Liver (tissue), 9 donors: ENCODE results near the gene PLIN1. TPM values are rescaled to one million over a fixed set of nuclear protein-coding genes. Genes with fewer than 3 reads are reported as not detected.

ENCODE experiments used
- DNase-seq: peaks from one replicate; pipeline ENCODE4 v3.0.0-alpha.2; 2017; ENCODE audit warnings: low spot score
- H3K27ac ChIP-seq, 2 donors: one replicate each; pipeline ENCODE4 v1.7.0; 2013; ENCODE audit warnings: inconsistent platforms in 2 of 2, low read length in 2 of 2, control low read depth in 1 of 2, low read depth in 1 of 2, mild to moderate bottlenecking in 1 of 2
- H3K27me3 ChIP-seq, 4 donors: one replicate each; pipeline versions ENCODE4 v1.6.1 to v1.7.0; 2013; ENCODE audit warnings: low read length in 3 of 4, inconsistent platforms in 1 of 4, mild to moderate bottlenecking in 1 of 4, moderate library complexity in 1 of 4; ENCODE audit not compliant: control insufficient read depth in 4 of 4, insufficient read depth in 4 of 4
- H3K36me3 ChIP-seq, 4 donors: one replicate each; pipeline versions ENCODE4 v1.6.1 to v1.7.0; 2013; ENCODE audit warnings: low read length in 3 of 4, mild to moderate bottlenecking in 3 of 4, low read depth in 1 of 4, moderate library complexity in 1 of 4; ENCODE audit not compliant: control insufficient read depth in 4 of 4, insufficient read depth in 3 of 4
- H3K4me1 ChIP-seq, 4 donors: one replicate each; pipeline versions ENCODE4 v1.6.1 to v1.7.0; 2013; ENCODE audit warnings: low read length in 3 of 4, mild to moderate bottlenecking in 3 of 4, moderate library complexity in 1 of 4; ENCODE audit not compliant: control insufficient read depth in 4 of 4, insufficient read depth in 4 of 4
- H3K4me3 ChIP-seq, 3 donors: one replicate each; pipeline versions ENCODE4 v1.6.1 to v1.7.0; 2013; ENCODE audit warnings: low read length in 3 of 3, control low read depth in 1 of 3, low read depth in 1 of 3, mild to moderate bottlenecking in 1 of 3
- H3K9ac ChIP-seq, 2 donors: one replicate each; pipeline ENCODE4 v1.7.0; 2013; ENCODE audit warnings: low read length in 2 of 2, mild to moderate bottlenecking in 2 of 2, moderate library complexity in 2 of 2, control low read depth in 1 of 2, low read depth in 1 of 2
- H3K9me3 ChIP-seq, 4 donors: one replicate each; pipeline versions ENCODE4 v1.6.1 to v1.7.0; 2013; ENCODE audit warnings: low read length in 3 of 4; ENCODE audit not compliant: control insufficient read depth in 4 of 4
- CTCF ChIP-seq: fragments of 150-350 bp; IDR thresholded peaks from 2 replicates; pipeline ENCODE4 v1.5.1; 2017; ENCODE audit warnings: improper control_type of control experiment, low read depth, low read length; ENCODE audit not compliant: missing input control
- EGR1 ChIP-seq, 2 donors: IDR thresholded peaks; 2 replicates each; pipeline ENCODE4 v1.6.1; 2016 to 2018; ENCODE audit warnings: antibody characterized with exemption in 2 of 2, low read depth in 2 of 2
- FOXA1 ChIP-seq: IDR thresholded peaks from 2 replicates; pipeline ENCODE4 v1.6.1; 2016; ENCODE audit warnings: antibody characterized with exemption
- FOXA2 ChIP-seq: IDR thresholded peaks from 2 replicates; pipeline ENCODE4 v1.6.1; 2016; ENCODE audit warnings: antibody characterized with exemption
- GABPA ChIP-seq, 2 donors: IDR thresholded peaks in 1 of 2; conservative IDR thresholded peaks in 1 of 2; 2 replicates each; pipeline ENCODE4 v1.6.1; 2016; ENCODE audit warnings: antibody characterized with exemption in 2 of 2, mild to moderate bottlenecking in 1 of 2, moderate library complexity in 1 of 2
- HNF4G ChIP-seq: IDR thresholded peaks from 2 replicates; pipeline ENCODE4 v1.6.1; 2016; ENCODE audit warnings: antibody characterized with exemption
- JUND ChIP-seq, 2 donors: IDR thresholded peaks; 2 replicates each; pipeline ENCODE4 v1.6.1; 2016; ENCODE audit warnings: antibody characterized with exemption in 2 of 2
- NR2F2 ChIP-seq: IDR thresholded peaks from 2 replicates; pipeline ENCODE4 v1.6.1; 2016; ENCODE audit warnings: antibody characterized with exemption
- RAD21 ChIP-seq, 2 donors: IDR thresholded peaks; 2 replicates each; pipeline ENCODE4 v1.6.1; 2016; ENCODE audit warnings: antibody characterized with exemption in 2 of 2, mild to moderate bottlenecking in 2 of 2
- RXRA ChIP-seq, 2 donors: IDR thresholded peaks; 2 replicates each; pipeline ENCODE4 v1.6.1; 2017 to 2018; ENCODE audit warnings: antibody characterized with exemption in 2 of 2, mild to moderate bottlenecking in 1 of 2
- SP1 ChIP-seq: IDR thresholded peaks from 2 replicates; pipeline ENCODE4 v1.6.1; 2018; ENCODE audit warnings: antibody characterized with exemption, mild to moderate bottlenecking
- TAF1 ChIP-seq: conservative IDR thresholded peaks from 2 replicates; pipeline ENCODE4 v1.6.1; 2016; ENCODE audit warnings: antibody characterized with exemption, mild to moderate bottlenecking
- YY1 ChIP-seq: IDR thresholded peaks from 2 replicates; pipeline ENCODE4 v1.6.1; 2016; ENCODE audit warnings: antibody characterized with exemption, mild to moderate bottlenecking
- WGBS: extraction: QIAGEN DNeasy Blood & Tissue Kit; methylation state at CpG from one replicate; pipeline ENCODE4 v1.1.7; 2013; 5-methylcytosine and 5-hydroxymethylcytosine counted together
- polyA plus RNA-seq, 2 donors: library from polyadenylated mRNA; stranded (reverse) in 1 of 2; unstranded in 1 of 2; fragments of 200-250 nt in 1 of 2; fragments of >200 nt in 1 of 2; fragmentation: Nextera tagmentation in 1 of 2; extraction: Ambion mirVana in 1 of 2; gene quantifications; one replicate each; pipeline versions ENCODE4 v1.2.1 to v1.2.3, GENCODE V29; 2013 to 2015
- total RNA-seq, 2 donors: library from RNA; depleted of rRNA; stranded (reverse); fragments of >200 nt; gene quantifications; one replicate each; pipeline ENCODE4 v1.2.3, GENCODE V29; 2014
- TF ChIP-seq, protein P1 (sequence below): IDR thresholded peaks from 2 replicates; pipeline ENCODE4 v1.6.1; 2016; ENCODE audit warnings: antibody characterized with exemption
- TF ChIP-seq, protein P2 (sequence below): IDR thresholded peaks from 2 replicates; pipeline ENCODE4 v1.6.1; 2016; ENCODE audit warnings: antibody characterized with exemption
- TF ChIP-seq, protein P3 (sequence below): IDR thresholded peaks from 2 replicates; pipeline ENCODE4 v1.6.1; 2016; ENCODE audit warnings: antibody characterized with exemption, mild to moderate bottlenecking
- donor health status: healthy.
- donor health status: healthy.
- donor health status: healthy.
- donor health status: healthy.
- donor health status: healthy.

Gene PLIN1
- total and polyA plus RNA-seq, 4 donors = 10.2 to 46.0 (median 13.3) TPM

DNA sequence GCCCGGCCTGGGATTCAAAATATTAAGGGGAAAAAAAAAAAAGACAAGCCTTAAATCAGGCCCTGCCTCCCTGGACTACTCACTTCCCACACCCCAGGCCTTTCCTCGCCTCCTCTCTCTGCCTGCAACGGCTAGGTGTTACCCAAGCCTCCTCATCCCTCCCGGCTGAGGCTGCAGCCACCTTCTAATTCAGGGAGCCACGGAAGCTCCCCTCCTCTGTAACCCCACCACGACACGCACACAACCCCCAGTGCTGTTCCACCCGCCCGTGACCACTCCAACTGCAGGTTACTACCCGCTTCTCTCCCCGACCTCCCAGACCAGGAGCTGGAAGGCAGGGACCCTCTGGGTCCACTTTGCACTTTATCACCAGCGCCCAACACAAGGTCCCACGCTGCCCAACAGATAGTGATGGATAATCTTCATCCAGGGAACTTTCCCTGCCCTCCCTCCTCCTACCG lies 24.8 kb downstream of the PLIN1 start:
- Histone ChIP-seq H3K27ac (no peak overlapping the region), H3K36me3 (no peaks in the 10 kb centered on the region), H3K4me3 (peak overlapping the region in 2 of 3 donors; percentile 46 to 48), H3K9me3 (no peaks in the 10 kb centered on the region), H3K27me3 (no peaks in the 10 kb centered on the region), H3K4me1 (peaks cover 0 to 10% (median 7%) of the 10 kb centered on the region in 4 donors), H3K9ac (no peak overlapping the region)
- WGBS = 70% methylated on average over 14 of the region's 14 CpGs
- TF ChIP-seq, protein P1, sequence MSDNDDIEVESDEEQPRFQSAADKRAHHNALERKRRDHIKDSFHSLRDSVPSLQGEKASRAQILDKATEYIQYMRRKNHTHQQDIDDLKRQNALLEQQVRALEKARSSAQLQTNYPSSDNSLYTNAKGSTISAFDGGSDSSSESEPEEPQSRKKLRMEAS = no peak
- TF ChIP-seq, protein P2, sequence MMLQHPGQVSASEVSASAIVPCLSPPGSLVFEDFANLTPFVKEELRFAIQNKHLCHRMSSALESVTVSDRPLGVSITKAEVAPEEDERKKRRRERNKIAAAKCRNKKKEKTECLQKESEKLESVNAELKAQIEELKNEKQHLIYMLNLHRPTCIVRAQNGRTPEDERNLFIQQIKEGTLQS = no peak
- TF ChIP-seq TAF1 (no peak), HNF4G (no peak), YY1 (no peak), EGR1 (IDR thresholded peaks at IDR 0.05; ENCODE audit: low read depth in 2 of 2) (no peak)
- DNase-seq = no peak

GRCh38 chr15:89653578-89653977 lies 25.6 kb downstream of the PLIN1 start:
- no peak for TF ChIP-seq TAF1
- TF ChIP-seq, protein P2 = no peak
- no peak for TF ChIP-seq HNF4G
- TF ChIP-seq RXRA (IDR thresholded peaks at IDR 0.05) = no peak
- no peak for TF ChIP-seq RAD21 (IDR thresholded peaks at IDR 0.05)
- no peak for TF ChIP-seq JUND (IDR thresholded peaks at IDR 0.05)
- TF ChIP-seq CTCF = no peak
- no peak for TF ChIP-seq NR2F2
- Histone ChIP-seq H3K27me3 (no peaks in the 10 kb centered on the region), H3K27ac (no peak overlapping the region), H3K36me3 (no peaks in the 10 kb centered on the region), H3K4me1 (peaks cover 0 to 10% (median 7%) of the 10 kb centered on the region in 4 donors), H3K9ac (no peak overlapping the region), H3K4me3 (no peak overlapping the region), H3K9me3 (no peaks in the 10 kb centered on the region)
- WGBS = 96% methylated on average over 2 of the region's 2 CpGs
- DNase-seq = no peak

DNA sequence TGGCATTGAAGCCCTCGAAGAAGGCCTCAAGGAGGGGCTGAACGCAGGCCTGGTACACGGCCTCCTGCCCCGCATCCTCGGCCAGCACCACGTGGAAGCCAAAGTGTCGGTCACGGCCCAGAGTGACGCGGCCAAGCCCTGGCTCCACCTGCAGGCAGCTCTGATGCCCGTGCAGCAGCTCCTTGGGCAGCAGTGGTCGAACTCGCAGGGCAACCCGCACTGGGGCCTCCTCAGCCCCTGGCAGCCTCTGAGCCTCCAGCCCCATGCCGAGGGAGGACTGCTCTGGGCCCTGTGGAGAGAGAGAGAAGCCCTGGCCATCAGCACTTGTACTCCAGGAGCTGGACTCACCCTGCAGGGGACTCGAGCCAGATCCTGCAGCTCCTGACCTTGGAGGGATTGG lies 26.5 kb downstream of the PLIN1 start:
- Histone ChIP-seq H3K27ac (no peak overlapping the region), H3K27me3 (no peaks in the 10 kb centered on the region), H3K9ac (no peak overlapping the region), H3K9me3 (no peaks in the 10 kb centered on the region), H3K4me1 (peaks cover 0 to 10% (median 7%) of the 10 kb centered on the region in 4 donors), H3K4me3 (no peak overlapping the region), H3K36me3 (no peaks in the 10 kb centered on the region)
- 90% methylated on average over 16 of the region's 16 CpGs for whole genome bisulfite sequencing
- no peak for DNase-seq
- TF ChIP-seq RAD21 (IDR thresholded peaks at IDR 0.05) = no peak
- TF ChIP-seq FOXA2 = no peak
- TF ChIP-seq NR2F2 = no peak
- TF ChIP-seq, protein P1 = no peak
- no peak for TF ChIP-seq SP1
- no peak for TF ChIP-seq EGR1 (IDR thresholded peaks at IDR 0.05; ENCODE audit: low read depth in 2 of 2)
- no peak for TF ChIP-seq CTCF
- no peak for TF ChIP-seq GABPA (IDR thresholded peaks at IDR 0.05 in 1 of 2, conservative IDR thresholded peaks at IDR 0.05 in 1 of 2)
- TF ChIP-seq TAF1 = no peak
- TF ChIP-seq FOXA1 = no peak
- TF ChIP-seq, protein P3, sequence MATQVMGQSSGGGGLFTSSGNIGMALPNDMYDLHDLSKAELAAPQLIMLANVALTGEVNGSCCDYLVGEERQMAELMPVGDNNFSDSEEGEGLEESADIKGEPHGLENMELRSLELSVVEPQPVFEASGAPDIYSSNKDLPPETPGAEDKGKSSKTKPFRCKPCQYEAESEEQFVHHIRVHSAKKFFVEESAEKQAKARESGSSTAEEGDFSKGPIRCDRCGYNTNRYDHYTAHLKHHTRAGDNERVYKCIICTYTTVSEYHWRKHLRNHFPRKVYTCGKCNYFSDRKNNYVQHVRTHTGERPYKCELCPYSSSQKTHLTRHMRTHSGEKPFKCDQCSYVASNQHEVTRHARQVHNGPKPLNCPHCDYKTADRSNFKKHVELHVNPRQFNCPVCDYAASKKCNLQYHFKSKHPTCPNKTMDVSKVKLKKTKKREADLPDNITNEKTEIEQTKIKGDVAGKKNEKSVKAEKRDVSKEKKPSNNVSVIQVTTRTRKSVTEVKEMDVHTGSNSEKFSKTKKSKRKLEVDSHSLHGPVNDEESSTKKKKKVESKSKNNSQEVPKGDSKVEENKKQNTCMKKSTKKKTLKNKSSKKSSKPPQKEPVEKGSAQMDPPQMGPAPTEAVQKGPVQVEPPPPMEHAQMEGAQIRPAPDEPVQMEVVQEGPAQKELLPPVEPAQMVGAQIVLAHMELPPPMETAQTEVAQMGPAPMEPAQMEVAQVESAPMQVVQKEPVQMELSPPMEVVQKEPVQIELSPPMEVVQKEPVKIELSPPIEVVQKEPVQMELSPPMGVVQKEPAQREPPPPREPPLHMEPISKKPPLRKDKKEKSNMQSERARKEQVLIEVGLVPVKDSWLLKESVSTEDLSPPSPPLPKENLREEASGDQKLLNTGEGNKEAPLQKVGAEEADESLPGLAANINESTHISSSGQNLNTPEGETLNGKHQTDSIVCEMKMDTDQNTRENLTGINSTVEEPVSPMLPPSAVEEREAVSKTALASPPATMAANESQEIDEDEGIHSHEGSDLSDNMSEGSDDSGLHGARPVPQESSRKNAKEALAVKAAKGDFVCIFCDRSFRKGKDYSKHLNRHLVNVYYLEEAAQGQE = no peak
- TF ChIP-seq HNF4G = no peak
